Sigmoid colon (tissue), 4 donors: Measurements from ENCODE around the gene GPATCH1.

Experiments
- CTCF ChIP-seq, 4 experiments: fragments of 450-650 bp in 3 of 4; fragments of 200-600 bp in 1 of 4; IDR thresholded peaks; one replicate each; pipeline ENCODE4 v1.5.1; 2016 to 2019; ENCODE audit warnings: antibody characterized with exemption in 4 of 4, mild to moderate bottlenecking in 3 of 4, moderate library complexity in 2 of 4
- EP300 ChIP-seq, 4 donors: sonication (generic); formaldehyde crosslinking; IDR thresholded peaks; one replicate each; pipeline ENCODE4 v1.6.1; 2017; ENCODE audit warnings: antibody characterized with exemption in 4 of 4
- POLR2A ChIP-seq, 2 donors: fragments of 450-650 bp; IDR thresholded peaks; one replicate each; pipeline ENCODE4 v1.6.1; 2016; ENCODE audit warnings: antibody characterized with exemption in 2 of 2, mild to moderate bottlenecking in 2 of 2, moderate library complexity in 2 of 2
- POLR2AphosphoS5 ChIP-seq, 4 donors: sonication (generic); formaldehyde crosslinking; IDR thresholded peaks; one replicate each; pipeline ENCODE4 v1.6.1; 2017; ENCODE audit warnings: antibody characterized with exemption in 4 of 4

- TF ChIP-seq CTCF (IDR thresholded peaks at IDR 0.05) = no peak
- no peak for TF ChIP-seq POLR2A (IDR thresholded peaks at IDR 0.05)
- TF ChIP-seq POLR2AphosphoS5 (IDR thresholded peaks at IDR 0.05) = no peak
- no peak for TF ChIP-seq EP300 (IDR thresholded peaks at IDR 0.05)
Measured at GRCh38 chr19:33048806-33049676, 31.9 kb upstream of the GPATCH1 start.
